BLaER1 treated with 17β-estradiol and CSF1 and Interleukin-3, amounts not matched to agents 10 nM and 100 nM (cell line): ENCODE measurements around the gene MNX1.

ENCODE experiments used
- H3K27ac ChIP-seq, 11 experiments: shearing (Covaris generic); formaldehyde crosslinking; 2 replicates each; pipeline ENCODE4 v1.8.1; 2022
- H3K27me3 ChIP-seq, 11 experiments: shearing (Covaris generic); formaldehyde crosslinking; 2 replicates each; pipeline ENCODE4 v1.8.1; 2022
- H3K36me3 ChIP-seq, 11 experiments: shearing (Covaris generic); formaldehyde crosslinking; 2 replicates each; pipeline ENCODE4 v1.8.1; 2022
- H3K4me1 ChIP-seq, 10 experiments: shearing (Covaris generic); formaldehyde crosslinking; 2 replicates each; pipeline ENCODE4 v1.8.1; 2022
- H3K4me2 ChIP-seq, 11 experiments: shearing (Covaris generic); formaldehyde crosslinking; 2 replicates each; pipeline ENCODE4 v1.8.1; 2022
- H3K4me3 ChIP-seq, 10 experiments: shearing (Covaris generic); formaldehyde crosslinking; 2 replicates each; pipeline ENCODE4 v1.8.1; 2022
- H3K9ac ChIP-seq, 11 experiments: shearing (Covaris generic); formaldehyde crosslinking; 2 replicates each; pipeline ENCODE4 v1.8.1; 2022
- H3K9me3 ChIP-seq, 11 experiments: shearing (Covaris generic); formaldehyde crosslinking; replicated peaks in 1 of 11; 2 replicates each; pipeline ENCODE4 v1.8.1; 2022
- H4K20me1 ChIP-seq, 11 experiments: shearing (Covaris generic); formaldehyde crosslinking; 2 replicates each; pipeline ENCODE4 v1.8.1; 2022
- Cebpa-rat ChIP-seq, 11 experiments: shearing (Covaris generic); IDR thresholded peaks; 2 replicates each; pipeline ENCODE4 v1.8.1; 2022

MNX1 gene

GRCh38 chr7:156979007-156979606 is 31.4 kb downstream of the MNX1 start:
- H3K4me3 ChIP-seq = no peak overlapping the region
- TF ChIP-seq Cebpa-rat (IDR thresholded peaks at IDR 0.05) = no peak
- peaks cover 0 to 15% (median 10%) of the 10 kb centered on the region in 11 experiments; a peak in 8 of 22 replicates for H3K36me3 ChIP-seq
- H4K20me1 ChIP-seq = no peaks in the 10 kb centered on the region; a peak in 1 of 22 replicates
- H3K4me1 ChIP-seq = no peaks in the 10 kb centered on the region
- no peak overlapping the region for H3K27ac ChIP-seq
- no peak overlapping the region for H3K4me2 ChIP-seq
- H3K9me3 ChIP-seq = peaks cover 26 to 46% (median 38%) of the 10 kb centered on the region in 11 experiments
- no peaks in the 10 kb centered on the region for H3K27me3 ChIP-seq
- no peak overlapping the region for H3K9ac ChIP-seq

GRCh38 chr7:156975620-156976019 is 34.8 kb downstream of the MNX1 start:
- H3K27ac ChIP-seq = no peak overlapping the region
- H3K9me3 ChIP-seq = peaks cover 14 to 35% (median 27%) of the 10 kb centered on the region in 11 experiments
- peaks cover 18 to 36% (median 29%) of the 10 kb centered on the region in 11 experiments for H3K36me3 ChIP-seq
- no peak overlapping the region for H3K9ac ChIP-seq
- peaks cover 0 to 8% (median 0%) of the 10 kb centered on the region in 10 experiments; a peak in 3 of 20 replicates for H3K4me1 ChIP-seq
- TF ChIP-seq Cebpa-rat (IDR thresholded peaks at IDR 0.05) = no peak
- H3K4me3 ChIP-seq = no peak overlapping the region
- no peak overlapping the region for H3K4me2 ChIP-seq
- H4K20me1 ChIP-seq = peaks cover 0 to 17% (median 0%) of the 10 kb centered on the region in 11 experiments; a peak in 3 of 22 replicates
- H3K27me3 ChIP-seq = no peaks in the 10 kb centered on the region

GRCh38 chr7:156969972-156970420 is 40.5 kb downstream of the MNX1 start:
- no peak overlapping the region for H3K4me3 ChIP-seq
- no peaks in the 10 kb centered on the region for H3K27me3 ChIP-seq
- H3K36me3 ChIP-seq = peaks cover 63 to 78% (median 74%) of the 10 kb centered on the region in 11 experiments
- no peak overlapping the region; a peak in 1 of 22 replicates for H3K9ac ChIP-seq
- H3K4me1 ChIP-seq = peaks cover 0 to 8% (median 0%) of the 10 kb centered on the region in 10 experiments; a peak in 3 of 20 replicates
- H3K9me3 ChIP-seq = no peaks in the 10 kb centered on the region
- peaks cover 0 to 66% (median 33%) of the 10 kb centered on the region in 11 experiments; a peak in 15 of 22 replicates for H4K20me1 ChIP-seq
- no peak for TF ChIP-seq Cebpa-rat (IDR thresholded peaks at IDR 0.05)
- H3K4me2 ChIP-seq = no peak overlapping the region
- H3K27ac ChIP-seq = no peak overlapping the region

GRCh38 chr7:156968183-156968582 is 42.3 kb downstream of the MNX1 start:
- Histone ChIP-seq H3K4me2 (no peak overlapping the region), H3K27ac (no peak overlapping the region), H3K4me1 (peaks cover 0 to 8% (median 0%) of the 10 kb centered on the region in 10 experiments; a peak in 3 of 20 replicates), H3K36me3 (peaks cover 81 to 96% (median 92%) of the 10 kb centered on the region in 11 experiments), H3K9me3 (no peaks in the 10 kb centered on the region), H3K9ac (no peak overlapping the region), H4K20me1 (peaks cover 0 to 83% (median 49%) of the 10 kb centered on the region in 11 experiments; a peak in 15 of 22 replicates), H3K27me3 (no peaks in the 10 kb centered on the region), H3K4me3 (no peak overlapping the region)
- TF ChIP-seq Cebpa-rat (IDR thresholded peaks at IDR 0.05) = no peak

GRCh38 chr7:156966387-156966786 is 44.1 kb downstream of the MNX1 start:
- peaks cover 92 to 100% (median 99%) of the 10 kb centered on the region in 11 experiments for H3K36me3 ChIP-seq

GRCh38 chr7:156964971-156965370 is 45.5 kb downstream of the MNX1 start:
- Histone ChIP-seq H3K4me3 (no peak overlapping the region), H3K9ac (no peak overlapping the region), H3K9me3 (no peaks in the 10 kb centered on the region), H3K4me2 (no peak overlapping the region), H3K27ac (no peak overlapping the region), H4K20me1 (peaks cover 0 to 98% (median 76%) of the 10 kb centered on the region in 11 experiments; a peak in 19 of 22 replicates), H3K27me3 (no peaks in the 10 kb centered on the region), H3K4me1 (peaks cover 0 to 14% (median 0%) of the 10 kb centered on the region in 10 experiments; a peak in 2 of 20 replicates), H3K36me3 (peaks cover 94 to 100% (median 99%) of the 10 kb centered on the region in 11 experiments)
- no peak for TF ChIP-seq Cebpa-rat (IDR thresholded peaks at IDR 0.05)

More at GRCh38 chr7:156966387-156966786, 44.1 kb downstream of the MNX1 start:
- Histone ChIP-seq H3K4me3 (no peak overlapping the region), H3K9ac (no peak overlapping the region; a peak in 1 of 22 replicates), H3K27me3 (no peaks in the 10 kb centered on the region), H3K4me2 (no peak overlapping the region), H3K9me3 (no peaks in the 10 kb centered on the region), H3K27ac (no peak overlapping the region), H4K20me1 (peaks cover 0 to 90% (median 67%) of the 10 kb centered on the region in 11 experiments; a peak in 18 of 22 replicates), H3K4me1 (peaks cover 0 to 9% (median 0%) of the 10 kb centered on the region in 10 experiments; a peak in 3 of 20 replicates)
- no peak for TF ChIP-seq Cebpa-rat (IDR thresholded peaks at IDR 0.05)

- Histone ChIP-seq H4K20me1 (peaks cover 0 to 98% (median 77%) of the 10 kb centered on the region in 11 experiments; a peak in 19 of 22 replicates), H3K4me2 (no peak overlapping the region), H3K27ac (no peak overlapping the region), H3K9me3 (no peaks in the 10 kb centered on the region), H3K4me3 (no peak overlapping the region), H3K4me1 (peaks cover 0 to 14% (median 0%) of the 10 kb centered on the region in 10 experiments; a peak in 2 of 20 replicates), H3K27me3 (no peaks in the 10 kb centered on the region), H3K9ac (no peak overlapping the region), H3K36me3 (peaks cover 96 to 100% (median 99%) of the 10 kb centered on the region in 11 experiments)
- no peak for TF ChIP-seq Cebpa-rat (IDR thresholded peaks at IDR 0.05)
Measured at GRCh38 chr7:156963472-156963871, 47.0 kb downstream of the MNX1 start.

GRCh38 chr7:156962897-156963296 is 47.6 kb downstream of the MNX1 start:
- H3K27me3 ChIP-seq = no peaks in the 10 kb centered on the region
- TF ChIP-seq Cebpa-rat (IDR thresholded peaks at IDR 0.05) = no peak
- peaks cover 97 to 100% (median 99%) of the 10 kb centered on the region in 11 experiments for H3K36me3 ChIP-seq
- peaks cover 0 to 14% (median 0%) of the 10 kb centered on the region in 10 experiments; a peak in 2 of 20 replicates for H3K4me1 ChIP-seq
- peaks cover 0 to 98% (median 78%) of the 10 kb centered on the region in 11 experiments; a peak in 19 of 22 replicates for H4K20me1 ChIP-seq
- H3K9ac ChIP-seq = no peak overlapping the region
- no peak overlapping the region for H3K4me3 ChIP-seq
- no peak overlapping the region for H3K27ac ChIP-seq
- H3K4me2 ChIP-seq = no peak overlapping the region
- no peaks in the 10 kb centered on the region for H3K9me3 ChIP-seq

- H3K4me2 ChIP-seq = 0 out of 22 replicates have a peak overlapping the region, but pooled peaks of 1 of the 11 experiments have one; percentile 1
- peaks cover 96 to 100% (median 99%) of the 10 kb centered on the region in 11 experiments for H3K36me3 ChIP-seq
- no peak overlapping the region for H3K27ac ChIP-seq
- H3K9me3 ChIP-seq = no peaks in the 10 kb centered on the region
- peaks cover 0 to 98% (median 80%) of the 10 kb centered on the region in 11 experiments; a peak in 19 of 22 replicates for H4K20me1 ChIP-seq
- H3K4me3 ChIP-seq = no peak overlapping the region
- no peaks in the 10 kb centered on the region for H3K27me3 ChIP-seq
- TF ChIP-seq Cebpa-rat (IDR thresholded peaks at IDR 0.05) = no peak
- peaks cover 0 to 14% (median 0%) of the 10 kb centered on the region in 10 experiments; a peak in 2 of 20 replicates for H3K4me1 ChIP-seq
- no peak overlapping the region for H3K9ac ChIP-seq
Measured at GRCh38 chr7:156962145-156962544, 48.3 kb downstream of the MNX1 start.
